UCSD-AML1 (cell line): ENCODE results near the gene KMT2B.
"Not testable (repeated sequence)": the region's sequence is repeated elsewhere in the genome, so short reads cannot be mapped to it uniquely, and the experiment has no call there.

Experiments
- DNase-seq: peaks from one replicate; lab custom pipeline; 2025; ENCODE audit not compliant: unreplicated experiment; lab: John Stamatoyannopoulos, UW

KMT2B gene

GRCh38 chr19:35755550-35756376 is 38.0 kb downstream of the KMT2B start:
- no peak for DNase-seq

GRCh38 chr19:35756377-35757230 is 38.8 kb downstream of the KMT2B start, which contains the start of gene HSPB6:
HSPB6 (minus strand) TSS chr19:35757029; CDS start chr19:35757008, 21 bp downstream.
- no peak for DNase-seq

GRCh38 chr19:35757231-35757748 is 39.5 kb downstream of the KMT2B start:
- DNase-seq, result no peak

GRCh38 chr19:35757749-35758608 is 40.2 kb downstream of the KMT2B start, which contains the start of gene PROSER3:
PROSER3 (plus strand) TSS chr19:35758176; CDS start chr19:35758216, 40 bp downstream.
- peak; percentile 97 for DNase-seq

- DNase-seq, result no peak
These were observed 41.9 kb downstream of the KMT2B start for GRCh38 chr19:35759697-35760096.

GRCh38 chr19:35760711-35761349 is 43.0 kb downstream of the KMT2B start:
- DNase-seq, result no peak

GRCh38 chr19:35764432-35765315 is 46.9 kb downstream of the KMT2B start:
- no peak for DNase-seq

- DNase-seq, result no peak
These were observed 48.8 kb downstream of the KMT2B start for GRCh38 chr19:35766571-35767104.

GRCh38 chr19:35767288-35768081 is 49.7 kb downstream of the KMT2B start:
- DNase-seq, result no peak

GRCh38 chr19:35768082-35768421 is 50.2 kb downstream of the KMT2B start:
- no peak for DNase-seq

GRCh38 chr19:35772362-35772761 is 54.6 kb downstream of the KMT2B start:
- DNase-seq, result not testable (repeated sequence)

- DNase-seq, result no peak
These were observed 55.4 kb downstream of the KMT2B start for GRCh38 chr19:35773020-35773806.

- no peak for DNase-seq
These were observed 56.7 kb downstream of the KMT2B start for GRCh38 chr19:35774274-35775045.

- DNase-seq, result no peak
These were observed 57.2 kb downstream of the KMT2B start for GRCh38 chr19:35775046-35775297.

GRCh38 chr19:35775298-35776101 is 57.7 kb downstream of the KMT2B start, which contains the start of gene ARHGAP33:
ARHGAP33 (plus strand) TSS chr19:35775564; CDS start chr19:35775659, 95 bp downstream.
- peak; percentile 98 for DNase-seq
